Common myeloid progenitor, CD34-positive (primary cell): Measurements from ENCODE around the gene SLC25A11.
A peak's percentile ranks its signal among the peaks of the same experiment; 100 is the strongest.

Source experiments
- CTCF ChIA-PET: fragments of 350-600 bp; sonication (Branson Sonifier 250); formaldehyde crosslinking; loops from one replicate; lab custom pipeline; 2021; ENCODE audit warnings: antibody characterized with exemption; lab: Charles Lee
- POLR2A ChIA-PET: fragments of 350-600 bp; sonication (Branson Sonifier 250); formaldehyde crosslinking; loops from one replicate; lab custom pipeline; 2021; ENCODE audit warnings: antibody characterized with exemption; lab: Charles Lee
- DNase-seq, 3 donors: peaks; one replicate each; pipeline versions ENCODE4 v3.0.0 to v3.0.0-alpha.2; 2013
- H3K27ac ChIP-seq, 2 experiments: 1 replicate in 1 of 2; 2 replicates in 1 of 2; pipeline ENCODE4 v1.7.0; 2013; ENCODE audit warnings: inconsistent platforms in 2 of 2, low read length in 2 of 2, mild to moderate bottlenecking in 2 of 2, low read depth in 1 of 2, moderate library complexity in 1 of 2; ENCODE audit not compliant: severe bottlenecking in 2 of 2, insufficient read depth in 1 of 2, poor library complexity in 1 of 2
- H3K27me3 ChIP-seq, 5 experiments: replicated peaks in 2 of 5; 1 replicate in 3 of 5; 2 replicates in 2 of 5; pipeline versions ENCODE4 v1.6.1 to v1.7.0; 2013; ENCODE audit warnings: low read length in 4 of 5, mild to moderate bottlenecking in 2 of 5, moderate library complexity in 2 of 5, inconsistent platforms in 1 of 5; ENCODE audit not compliant: insufficient read depth in 5 of 5, control insufficient read depth in 4 of 5
- H3K36me3 ChIP-seq, 4 experiments: 1 replicate in 2 of 4; 2 replicates in 2 of 4; pipeline versions ENCODE4 v1.6.1 to v1.7.0; 2013; ENCODE audit warnings: low read length in 3 of 4, control low read depth in 1 of 4, mild to moderate bottlenecking in 1 of 4; ENCODE audit not compliant: control insufficient read depth in 4 of 4, insufficient read depth in 4 of 4
- H3K4me1 ChIP-seq, 4 experiments: 1 replicate in 3 of 4; 2 replicates in 1 of 4; pipeline versions ENCODE4 v1.6.1 to v1.7.1; 2013; ENCODE audit warnings: low read length in 3 of 4, mild to moderate bottlenecking in 3 of 4, control low read depth in 1 of 4, inconsistent platforms in 1 of 4, moderate library complexity in 1 of 4; ENCODE audit not compliant: control insufficient read depth in 4 of 4, insufficient read depth in 4 of 4; ENCODE audit errors: control extremely low read depth in 1 of 4
- H3K4me3 ChIP-seq, 7 experiments: 1 replicate in 4 of 7; 2 replicates in 3 of 7; pipeline versions ENCODE4 v1.5.1 to v1.7.0; 2013; ENCODE audit warnings: mild to moderate bottlenecking in 7 of 7, low read length in 6 of 7, moderate library complexity in 6 of 7, inconsistent platforms in 2 of 7, low read depth in 2 of 7, control low read depth in 1 of 7; ENCODE audit not compliant: insufficient read depth in 4 of 7, control insufficient read depth in 1 of 7; ENCODE audit errors: extremely low read depth in 1 of 7
- H3K9me3 ChIP-seq, 5 experiments: 1 replicate in 4 of 5; 2 replicates in 1 of 5; pipeline versions ENCODE4 v1.6.1 to v1.7.1; 2013; ENCODE audit warnings: low read length in 4 of 5, mild to moderate bottlenecking in 2 of 5, inconsistent platforms in 1 of 5, low read depth in 1 of 5, moderate library complexity in 1 of 5; ENCODE audit not compliant: control insufficient read depth in 4 of 5, insufficient read depth in 2 of 5; ENCODE audit errors: control extremely low read depth in 1 of 5
- WGBS: methylation state at CpG from one replicate; pipeline ENCODE4 v1.1.5; 2013; ENCODE audit not compliant: insufficient coverage; 5-methylcytosine and 5-hydroxymethylcytosine counted together

Gene SLC25A11

GRCh38 chr17:4900231-4901107 is 39.4 kb downstream of the SLC25A11 start:
- peaks cover 4 to 19% (median 11%) of the 10 kb centered on the region in 4 experiments for H3K36me3 ChIP-seq
- H3K27ac ChIP-seq = no peak overlapping the region
- H3K9me3 ChIP-seq = no peaks in the 10 kb centered on the region
- H3K27me3 ChIP-seq = peaks cover 0 to 42% (median 24%) of the 10 kb centered on the region in 5 experiments
- peak; percentile 82 to 94 (median 91) for DNase-seq
- H3K4me3 ChIP-seq = peak overlapping the region in 6 of 7 experiments; percentile 11 to 77 (median 47)
- WGBS = 5% methylated on average over 59 of the region's 65 CpGs
- POLR2A ChIA-PET = interaction anchor here (0.5 kb wide), 1 partner anchor 187 kb away, joined by 6 read pairs; no protein-coding TSS in a partner anchor
- peaks cover 0 to 55% (median 43%) of the 10 kb centered on the region in 4 experiments for H3K4me1 ChIP-seq
- CTCF ChIA-PET = interaction anchor here (0.9 to 1.9 kb wide), 5 partner anchors 10 to 191 kb away, joined by 3 to 12 read pairs (median 3); partner anchors contain the start of gene MED11

DNA sequence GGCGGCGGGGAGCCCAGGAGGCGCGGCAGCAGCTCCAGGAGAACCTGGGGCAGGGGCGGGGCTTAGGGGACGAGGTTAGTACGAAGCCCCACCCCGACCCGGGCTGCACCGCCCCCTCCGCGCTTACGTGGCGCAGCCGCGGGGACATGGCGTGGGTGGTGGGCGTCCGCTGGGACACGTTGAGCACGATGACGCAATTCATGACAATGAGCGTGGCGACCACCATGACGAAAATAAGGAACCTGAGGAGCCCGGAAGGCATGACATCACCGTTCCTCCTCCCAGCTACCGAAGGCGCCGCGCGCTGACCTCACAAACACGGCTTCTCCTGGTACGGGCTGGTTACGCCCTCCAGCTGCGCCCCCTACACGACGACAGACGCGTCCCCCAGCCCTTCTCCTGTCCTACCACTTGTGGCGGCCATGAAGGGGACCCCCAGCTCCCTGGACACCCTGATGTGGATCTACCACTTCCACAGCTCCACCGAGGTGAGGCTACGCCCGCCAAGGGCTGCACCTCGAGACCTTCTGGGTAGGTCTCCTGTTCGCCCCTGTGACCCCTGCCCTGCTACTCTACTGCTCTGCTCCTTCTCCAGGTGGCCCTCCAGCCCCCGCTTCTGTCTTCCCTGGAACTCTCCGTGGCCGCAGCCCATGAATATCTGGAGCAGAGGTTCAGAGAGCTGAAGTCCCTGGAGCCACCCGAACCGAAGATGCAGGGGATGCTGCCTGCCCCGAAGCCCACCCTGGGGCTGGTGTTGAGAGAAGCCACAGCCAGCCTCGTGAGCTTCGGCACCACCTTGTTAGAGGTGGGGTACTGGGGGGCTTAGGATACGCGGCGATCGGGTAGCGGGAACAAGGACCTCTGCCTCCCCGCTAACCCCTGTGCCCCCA is 40.3 kb downstream of the SLC25A11 start, which contains the start of gene C17orf107:
Gene C17orf107, plus strand, starts transcription at position 196 of the 890 bp plus-strand sequence. Its CDS starts 227 bp downstream, at position 423.
- H3K27me3 ChIP-seq = peaks cover 0 to 42% (median 24%) of the 10 kb centered on the region in 5 experiments
- ChIA-PET CTCF (interaction anchor here (0.9 to 1.9 kb wide), 7 partner anchors 9 to 168 kb away, joined by 3 to 12 read pairs (median 3); partner anchors contain the start of gene MED11), POLR2A (interaction anchor here (0.5 to 1.3 kb wide), 6 partner anchors 9 to 432 kb away, joined by 3 to 6 read pairs (median 4); partner anchors contain the start of gene SLC25A11)
- no peaks in the 10 kb centered on the region for H3K9me3 ChIP-seq
- peak within 1 kb of the TSS; percentile 11 to 77 (median 56) for H3K4me3 ChIP-seq
- peaks cover 8 to 27% (median 17%) of the 10 kb centered on the region in 4 experiments for H3K36me3 ChIP-seq
- H3K4me1 ChIP-seq = peaks cover 0 to 55% (median 43%) of the 10 kb centered on the region in 4 experiments
- H3K27ac ChIP-seq = no peak within 1 kb of the TSS
- DNase-seq = peak; percentile 98 to 99 (median 99)
- WGBS = 7% methylated on average over 51 of the region's 60 CpGs

- Histone ChIP-seq H3K9me3 (no peaks in the 10 kb centered on the region), H3K4me3 (peak overlapping the region; percentile 2 to 77 (median 56)), H3K27me3 (peaks cover 0 to 42% (median 21%) of the 10 kb centered on the region in 5 experiments), H3K36me3 (peaks cover 10 to 34% (median 22%) of the 10 kb centered on the region in 4 experiments), H3K4me1 (peaks cover 0 to 55% (median 43%) of the 10 kb centered on the region in 4 experiments), H3K27ac (no peak overlapping the region)
- 22% methylated on average over 32 of the region's 34 CpGs for WGBS
- DNase-seq = peak in 1 of 3 donors; percentile 23
- ChIA-PET CTCF (interaction anchor here (0.9 to 1.9 kb wide), 6 partner anchors 9 to 163 kb away, joined by 3 to 12 read pairs (median 4); no protein-coding TSS in a partner anchor), POLR2A (interaction anchor here (0.5 to 1.3 kb wide), 5 partner anchors 9 to 433 kb away, joined by 3 to 4 read pairs (median 4); partner anchors contain the start of gene SLC25A11)
These were observed 40.9 kb downstream of the SLC25A11 start for GRCh38 chr17:4898927-4899326.

DNA sequence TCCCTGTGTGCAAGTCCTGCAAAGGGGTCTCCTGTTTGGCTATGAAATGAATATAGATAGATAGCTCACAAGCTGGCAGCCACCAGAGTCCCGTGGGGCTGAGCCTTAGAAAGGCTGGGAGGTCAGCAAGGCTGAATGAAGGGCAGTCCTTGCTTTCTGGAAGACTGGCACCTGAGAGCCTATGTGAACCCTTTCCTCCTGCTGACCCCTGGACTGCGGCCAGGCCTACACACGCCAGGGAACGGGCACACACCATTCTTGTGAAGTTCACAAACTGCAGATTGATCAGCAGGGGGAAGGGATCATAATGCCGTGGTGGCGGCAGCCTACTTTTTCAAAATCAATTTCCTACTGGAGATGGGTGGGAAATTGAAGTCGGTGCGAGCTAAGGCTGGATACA is 41.5 kb downstream of the SLC25A11 start:
- no peak for DNase-seq
- H3K27me3 ChIP-seq = peaks cover 0 to 42% (median 21%) of the 10 kb centered on the region in 5 experiments
- H3K4me1 ChIP-seq = peaks cover 0 to 51% (median 41%) of the 10 kb centered on the region in 4 experiments
- POLR2A ChIA-PET = no interaction called here
- H3K4me3 ChIP-seq = peak overlapping the region in 2 of 7 experiments; percentile 65 to 77
- H3K9me3 ChIP-seq = no peaks in the 10 kb centered on the region
- no peak overlapping the region for H3K27ac ChIP-seq
- CTCF ChIA-PET = interaction anchor here (1.5 to 1.7 kb wide), 2 partner anchors 9 to 18 kb away, joined by 4 to 5 read pairs; no protein-coding TSS in a partner anchor
- peaks cover 10 to 40% (median 25%) of the 10 kb centered on the region in 4 experiments for H3K36me3 ChIP-seq
- 93% methylated on average over 4 of the region's 8 CpGs for WGBS

GRCh38 chr17:4897785-4898184 is 42.1 kb downstream of the SLC25A11 start:
- H3K9me3 ChIP-seq = no peaks in the 10 kb centered on the region
- CTCF ChIA-PET = interaction anchor here (1.2 to 1.7 kb wide), 2 partner anchors 8 to 22 kb away, joined by 4 to 5 read pairs; no protein-coding TSS in a partner anchor
- peaks cover 10 to 45% (median 26%) of the 10 kb centered on the region in 4 experiments for H3K36me3 ChIP-seq
- H3K27ac ChIP-seq = no peak overlapping the region
- peaks cover 0 to 42% (median 21%) of the 10 kb centered on the region in 5 experiments for H3K27me3 ChIP-seq
- POLR2A ChIA-PET = no interaction called here
- H3K4me1 ChIP-seq = peaks cover 0 to 46% (median 35%) of the 10 kb centered on the region in 4 experiments
- DNase-seq = no peak
- whole genome bisulfite sequencing = no CpG with 5 or more reads among the region's 5 CpGs
- no peak overlapping the region for H3K4me3 ChIP-seq

DNA sequence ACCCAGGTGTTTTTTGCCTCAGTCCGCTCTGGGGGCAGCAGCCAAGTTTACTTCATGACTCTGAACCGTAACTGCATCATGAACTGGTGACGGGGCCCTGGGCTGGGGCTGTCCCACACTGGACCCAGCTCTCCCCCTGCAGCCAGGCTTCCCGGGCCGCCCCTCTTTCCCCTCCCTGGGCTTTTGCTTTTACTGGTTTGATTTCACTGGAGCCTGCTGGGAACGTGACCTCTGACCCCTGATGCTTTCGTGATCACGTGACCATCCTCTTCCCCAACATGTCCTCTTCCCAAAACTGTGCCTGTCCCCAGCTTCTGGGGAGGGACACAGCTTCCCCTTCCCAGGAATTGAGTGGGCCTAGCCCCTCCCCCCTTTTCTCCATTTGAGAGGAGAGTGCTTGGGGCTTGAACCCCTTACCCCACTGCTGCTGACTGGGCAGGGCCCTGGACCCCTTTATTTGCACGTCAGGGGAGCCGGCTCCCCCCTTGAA is 42.6 kb downstream of the SLC25A11 start:
- WGBS = 94% methylated on average over 9 of the region's 10 CpGs
- ChIA-PET POLR2A (no interaction called here), CTCF (interaction anchor here (1.2 to 2.0 kb wide), 4 partner anchors 8 to 187 kb away, joined by 4 to 6 read pairs (median 4); partner anchors contain the start of gene ARRB2)
- no peak for DNase-seq
- peaks cover 0 to 40% (median 29%) of the 10 kb centered on the region in 4 experiments for H3K4me1 ChIP-seq
- no peak overlapping the region for H3K27ac ChIP-seq
- no peaks in the 10 kb centered on the region for H3K9me3 ChIP-seq
- H3K4me3 ChIP-seq = no peak overlapping the region
- H3K36me3 ChIP-seq = peaks cover 12 to 47% (median 30%) of the 10 kb centered on the region in 4 experiments
- H3K27me3 ChIP-seq = peaks cover 0 to 42% (median 18%) of the 10 kb centered on the region in 5 experiments
